GM23248 (cell line): ENCODE results near the gene JMJD7. TPM values are rescaled to one million over a fixed set of nuclear protein-coding genes. Genes with fewer than 3 reads are reported as not detected.

Source experiments
- DNase-seq: peaks from one replicate; pipeline ENCODE4 v3.0.0-alpha.2; 2015
- H2AFZ ChIP-seq: fragments of 200-600 bp; sonication (generic); 2 replicates; pipeline ENCODE4 v1.6.1; 2016; ENCODE audit warnings: antibody characterized with exemption
- H3F3A ChIP-seq: fragments of 200-600 bp; sonication (generic); 2 replicates; pipeline ENCODE4 v1.6.1; 2016; ENCODE audit warnings: mild to moderate bottlenecking, antibody characterized with exemption, mixed run types; ENCODE audit not compliant: insufficient read depth
- H3K27ac ChIP-seq: fragments of 200-600 bp; sonication (generic); 2 replicates; pipeline ENCODE4 v1.5.1; 2016; ENCODE audit warnings: mild to moderate bottlenecking
- H3K27me3 ChIP-seq: fragments of 200-600 bp; sonication (generic); replicated peaks from 2 replicates; pipeline ENCODE4 v1.6.1; 2016; ENCODE audit warnings: mild to moderate bottlenecking; ENCODE audit not compliant: insufficient read depth
- H3K36me3 ChIP-seq: fragments of 200-600 bp; sonication (generic); 2 replicates; pipeline ENCODE4 v1.6.1; 2016; ENCODE audit warnings: low read depth, mild to moderate bottlenecking
- H3K4me1 ChIP-seq: fragments of 200-600 bp; sonication (generic); 2 replicates; pipeline ENCODE4 v1.6.1; 2016; ENCODE audit warnings: mild to moderate bottlenecking; ENCODE audit not compliant: insufficient read depth
- H3K4me2 ChIP-seq: fragments of 200-600 bp; sonication (generic); one replicate; pipeline ENCODE4 v1.6.1; 2016; ENCODE audit warnings: mild to moderate bottlenecking; ENCODE audit not compliant: unreplicated experiment
- H3K4me3 ChIP-seq: fragments of 200-600 bp; sonication (generic); 2 replicates; pipeline ENCODE4 v1.5.1; 2016; ENCODE audit warnings: mild to moderate bottlenecking
- H3K79me2 ChIP-seq: fragments of 200-600 bp; sonication (generic); 2 replicates; pipeline ENCODE4 v1.6.1; 2016; ENCODE audit warnings: mild to moderate bottlenecking; ENCODE audit not compliant: insufficient read depth
- H3K9ac ChIP-seq: fragments of 200-600 bp; sonication (generic); 2 replicates; pipeline ENCODE4 v1.6.1; 2016; ENCODE audit warnings: mild to moderate bottlenecking
- H3K9me2 ChIP-seq: fragments of 200-600 bp; sonication (generic); 2 replicates; pipeline ENCODE4 v1.6.1; 2016; ENCODE audit warnings: mixed run types, mild to moderate bottlenecking, moderate library complexity; ENCODE audit not compliant: insufficient read depth
- H3K9me3 ChIP-seq: fragments of 200-600 bp; sonication (generic); one replicate; pipeline ENCODE4 v1.6.1; 2017; ENCODE audit warnings: low read depth
- H4K20me1 ChIP-seq: fragments of 200-600 bp; sonication (generic); 2 replicates; pipeline ENCODE4 v1.6.0; 2016; ENCODE audit not compliant: insufficient read depth
- EZH2 ChIP-seq: fragments of 200-600 bp; sonication (generic); IDR thresholded peaks from 2 replicates; pipeline ENCODE4 v1.6.1; 2018; ENCODE audit warnings: antibody characterized with exemption, mild to moderate bottlenecking; ENCODE audit not compliant: insufficient read depth, poor library complexity, severe bottlenecking
- EZH2phosphoT487 ChIP-seq: fragments of 200-600 bp; sonication (generic); IDR thresholded peaks from 2 replicates; pipeline ENCODE4 v1.6.1; 2018; ENCODE audit warnings: antibody characterized with exemption, moderate library complexity, mild to moderate bottlenecking, low read depth; ENCODE audit not compliant: insufficient read depth
- WGBS, 2 experiments: methylation state at CpG; one replicate each; pipeline ENCODE4 v1.1.6; 2015 to 2017; ENCODE audit warnings: low lambda C conversion rate in 2 of 2, low coverage in 1 of 2; ENCODE audit errors: missing lambda C conversion rate in 2 of 2; 5-methylcytosine and 5-hydroxymethylcytosine counted together
- in situ Hi-C: fragments of 300-500 bp; cut with MboI; formaldehyde crosslinking; loops from 2 replicates; pipeline ENCODE4 v1.15.0; 2020
- polyA plus RNA-seq: library from polyadenylated mRNA; unstranded; fragments of >200 nt; fragmentation: Nextera tagmentation; extraction: Ambion mirVana; gene quantifications from 2 replicates; pipeline ENCODE4 v1.2.1, GENCODE V29; 2016
- total RNA-seq: library from RNA; depleted of rRNA; stranded (reverse); fragments of >200 nt; shearing (Covaris generic); gene quantifications from 2 replicates; pipeline ENCODE4 v1.2.3, GENCODE V29; 2014

JMJD7 gene
- total and polyA plus RNA-seq, 2 experiments from 2014 or later, result 3.5 to 11.7 TPM

DNA sequence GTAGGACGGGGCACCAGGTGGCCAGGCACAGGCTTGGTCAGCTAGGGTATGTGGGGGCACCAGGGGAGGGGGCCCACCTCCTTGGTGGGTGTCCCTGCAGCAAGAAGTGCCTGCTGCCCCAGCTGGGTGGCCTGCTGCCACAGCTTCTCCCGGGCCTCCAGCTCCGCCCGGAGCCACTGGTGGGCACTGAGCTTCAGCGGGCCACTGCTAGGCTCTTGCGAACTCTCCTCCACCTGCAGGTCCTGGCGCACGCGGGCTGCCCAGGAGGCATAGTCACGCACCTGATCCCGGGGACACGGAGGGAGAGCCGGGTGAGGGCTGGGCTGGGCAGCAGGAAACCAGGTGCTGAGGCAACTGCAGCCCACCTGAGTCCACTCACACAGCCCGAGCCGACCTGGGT lies 40.4 kb downstream of the JMJD7 start:
- no peak overlapping the region for H3K9ac ChIP-seq
- no peak overlapping the region for H2AFZ ChIP-seq
- H3F3A ChIP-seq, result no peaks in the 10 kb centered on the region
- no peak overlapping the region for H3K4me3 ChIP-seq
- H4K20me1 ChIP-seq, result no peaks in the 10 kb centered on the region
- H3K27ac ChIP-seq, result no peak overlapping the region
- no peaks in the 10 kb centered on the region for H3K9me2 ChIP-seq
- no peaks in the 10 kb centered on the region for H3K79me2 ChIP-seq
- no peak for TF ChIP-seq EZH2phosphoT487
- no peak for TF ChIP-seq EZH2
- H3K9me3 ChIP-seq, result no peaks in the 10 kb centered on the region
- no peak overlapping the region for H3K4me2 ChIP-seq
- in situ Hi-C loops, result no loop called here
- H3K36me3 ChIP-seq, result no peaks in the 10 kb centered on the region
- WGBS, 2 experiments, result 87 to 89% methylated on average over 14 to 15 of the region's 15 CpGs
- H3K4me1 ChIP-seq, result no peaks in the 10 kb centered on the region
- no peak for DNase-seq
- no peaks in the 10 kb centered on the region for H3K27me3 ChIP-seq

DNA sequence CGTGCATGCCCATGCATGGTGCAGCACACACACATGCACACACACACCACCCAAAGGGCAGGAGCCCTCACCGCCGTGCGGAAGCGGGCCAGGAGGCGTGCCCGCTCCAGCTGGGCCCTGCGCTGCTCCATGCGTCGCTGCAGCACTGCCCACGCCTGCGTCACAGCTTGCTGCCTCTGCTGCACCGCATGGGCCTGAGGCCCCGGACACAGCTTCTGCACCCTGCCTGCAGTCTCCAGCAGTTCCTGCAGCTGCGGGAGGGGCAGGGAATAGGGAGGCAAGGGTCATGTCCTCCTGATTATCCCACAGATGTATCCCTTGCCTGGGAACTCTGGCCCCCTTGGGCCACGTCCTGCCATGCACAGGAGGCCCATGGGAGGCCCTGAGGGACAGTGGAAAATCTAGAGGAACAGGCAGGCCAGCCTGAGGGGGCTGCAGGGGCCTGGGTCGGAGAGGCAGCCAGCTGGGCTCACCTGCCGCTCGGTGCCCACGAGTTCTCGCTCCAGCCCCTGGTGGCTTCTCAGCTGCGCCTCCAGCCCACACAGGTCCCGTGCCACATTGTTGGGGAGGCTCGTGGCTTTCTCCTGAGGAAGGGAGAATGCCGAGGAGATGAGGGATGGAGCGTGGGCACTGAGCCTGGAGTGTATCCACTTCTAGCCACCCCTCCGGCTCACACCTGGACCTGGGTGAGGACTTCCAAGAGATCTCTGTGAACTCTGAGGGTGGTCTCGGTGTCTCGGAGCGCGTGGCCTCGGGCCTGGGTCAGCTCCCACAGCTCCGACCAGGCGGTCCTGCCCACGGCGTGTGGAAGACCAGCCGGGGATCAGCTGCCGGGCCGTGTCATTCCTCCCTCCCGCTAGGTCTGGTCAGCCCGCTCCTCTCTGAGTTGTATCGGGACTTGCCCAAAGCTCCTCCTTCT lies 42.1 kb downstream of the JMJD7 start:
- no peaks in the 10 kb centered on the region for H3K36me3 ChIP-seq
- DNase-seq, result no peak
- no peak overlapping the region for H3K9ac ChIP-seq
- no peaks in the 10 kb centered on the region for H3F3A ChIP-seq
- no peak overlapping the region for H3K4me3 ChIP-seq
- TF ChIP-seq EZH2phosphoT487 (no peak), EZH2 (no peak)
- no peaks in the 10 kb centered on the region for H3K9me2 ChIP-seq
- no peak overlapping the region for H3K27ac ChIP-seq
- no peaks in the 10 kb centered on the region for H3K79me2 ChIP-seq
- 83 to 84% methylated on average over 34 to 38 of the region's 42 CpGs for WGBS, 2 experiments
- H3K4me1 ChIP-seq, result no peaks in the 10 kb centered on the region
- no peaks in the 10 kb centered on the region for H3K27me3 ChIP-seq
- in situ Hi-C loops, result no loop called here
- no peaks in the 10 kb centered on the region for H3K9me3 ChIP-seq
- H4K20me1 ChIP-seq, result no peaks in the 10 kb centered on the region
- no peak overlapping the region for H3K4me2 ChIP-seq
- H2AFZ ChIP-seq, result no peak overlapping the region

DNA sequence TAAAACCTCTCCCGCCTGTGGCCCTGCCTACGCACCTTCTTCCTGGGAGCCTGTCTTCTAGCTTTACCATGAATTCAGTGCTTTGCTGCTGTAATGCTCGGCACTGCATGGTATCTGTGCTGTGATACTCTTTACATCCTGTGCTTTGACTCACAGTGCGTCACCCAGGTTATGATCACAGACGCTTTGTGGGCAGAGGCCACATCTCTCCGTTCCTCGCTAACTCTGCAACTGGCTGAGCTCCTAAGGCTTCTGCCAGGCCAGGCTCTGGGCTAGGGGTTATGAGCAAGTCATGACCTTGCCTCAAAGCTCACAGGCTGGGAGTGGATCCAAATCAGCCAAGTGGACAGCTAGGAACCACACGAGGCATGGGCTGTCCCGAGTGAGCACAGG lies 42.8 kb downstream of the JMJD7 start:
- H3K9me3 ChIP-seq, result no peaks in the 10 kb centered on the region
- H3K4me3 ChIP-seq, result no peak overlapping the region
- no peaks in the 10 kb centered on the region for H3K4me1 ChIP-seq
- H3K9ac ChIP-seq, result no peak overlapping the region
- no peaks in the 10 kb centered on the region for H4K20me1 ChIP-seq
- H3K4me2 ChIP-seq, result no peak overlapping the region
- no peaks in the 10 kb centered on the region for H3K9me2 ChIP-seq
- H3K36me3 ChIP-seq, result no peaks in the 10 kb centered on the region
- 81 to 84% methylated on average over 9 of the region's 9 CpGs for WGBS, 2 experiments
- no peaks in the 10 kb centered on the region for H3F3A ChIP-seq
- in situ Hi-C loops, result no loop called here
- no peak overlapping the region for H2AFZ ChIP-seq
- H3K27me3 ChIP-seq, result no peaks in the 10 kb centered on the region
- H3K79me2 ChIP-seq, result no peaks in the 10 kb centered on the region
- H3K27ac ChIP-seq, result no peak overlapping the region
- DNase-seq, result no peak
- no peak for TF ChIP-seq EZH2phosphoT487

DNA sequence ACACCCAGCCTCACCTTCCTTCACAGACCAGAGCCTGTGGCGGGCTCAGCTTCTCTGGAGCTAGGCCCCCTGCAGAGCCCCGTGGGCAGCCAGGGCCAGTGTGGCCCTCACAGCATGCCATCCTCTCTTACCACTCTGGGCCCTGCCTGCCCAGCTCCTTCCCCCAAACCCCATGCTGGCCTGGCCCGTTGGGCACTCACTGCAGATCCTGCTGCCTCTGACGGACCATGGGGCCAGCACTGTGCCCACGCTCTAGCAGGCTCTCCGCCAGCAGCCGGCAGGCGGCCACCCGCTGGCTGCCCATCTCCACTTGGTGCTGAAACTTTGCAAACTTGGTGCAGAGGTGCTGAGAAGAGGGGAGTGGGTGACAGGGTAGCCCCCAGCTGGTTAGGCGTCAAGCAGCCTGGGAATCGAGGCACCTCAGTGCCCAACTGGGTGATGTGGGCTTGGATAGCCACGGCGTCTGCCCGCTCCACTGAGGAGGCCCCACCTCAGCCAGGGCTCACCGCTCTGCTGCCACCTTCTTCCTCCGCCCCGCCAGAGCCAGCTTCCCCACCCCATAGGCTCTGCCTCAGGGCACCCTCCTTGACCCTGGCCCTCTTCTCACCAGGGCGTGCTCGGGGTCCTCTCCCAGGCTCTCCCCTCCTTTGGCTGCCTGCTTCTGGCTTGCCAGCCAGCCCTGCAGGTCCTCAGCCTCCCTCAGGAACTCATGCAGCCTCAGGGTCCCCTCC lies 43.4 kb downstream of the JMJD7 start:
- Histone ChIP-seq H3K4me1 (no peaks in the 10 kb centered on the region), H2AFZ (no peak overlapping the region), H3K27me3 (no peaks in the 10 kb centered on the region), H3F3A (no peaks in the 10 kb centered on the region), H3K9ac (no peak overlapping the region), H3K4me3 (no peak overlapping the region), H3K9me2 (no peaks in the 10 kb centered on the region), H3K4me2 (no peak overlapping the region), H3K27ac (no peak overlapping the region), H4K20me1 (no peaks in the 10 kb centered on the region), H3K36me3 (no peaks in the 10 kb centered on the region), H3K9me3 (no peaks in the 10 kb centered on the region), H3K79me2 (no peaks in the 10 kb centered on the region)
- DNase-seq, result no peak
- no peak for TF ChIP-seq EZH2phosphoT487
- TF ChIP-seq EZH2, result no peak
- in situ Hi-C loops, result no loop called here
- WGBS, 2 experiments, result 84 to 85% methylated on average over 18 to 19 of the region's 19 CpGs
